Bronchial epithelial cell (primary cell): ENCODE measurements around the gene KLHL6. TPM values are rescaled to one million over a fixed set of nuclear protein-coding genes. Genes with fewer than 3 reads are reported as not detected.

Experiments
- DNase-seq: peaks from one replicate; pipeline ENCODE4 v3.0.0-alpha.2; 2010; ENCODE audit warnings: low read depth
- FAIRE-seq: peaks from 2 replicates; lab custom pipeline; 2011; peaks lifted over from hg19 to GRCh38; lab: Jason Lieb, UNC
- H3K27me3 ChIP-seq: 2 replicates; pipeline ENCODE4 v1.5.1; 2011; ENCODE audit warnings: low read length; ENCODE audit not compliant: control insufficient read depth, insufficient read depth
- H3K36me3 ChIP-seq: 2 replicates; pipeline ENCODE4 v1.5.1; 2011; ENCODE audit warnings: low read length; ENCODE audit not compliant: control insufficient read depth, insufficient read depth
- H3K4me3 ChIP-seq: 2 replicates; pipeline ENCODE4 v1.5.1; 2011; ENCODE audit warnings: mild to moderate bottlenecking, low read depth, low read length, control low read depth
- CTCF ChIP-seq: IDR thresholded peaks from 2 replicates; pipeline ENCODE4 v1.5.1; 2011; ENCODE audit warnings: mild to moderate bottlenecking, moderate library complexity, low read length, control low read depth, inconsistent platforms; ENCODE audit not compliant: insufficient read depth, severe bottlenecking
- total RNA-seq: library from RNA; depleted of rRNA; stranded (reverse); fragments of >200 nt; gene quantifications from 2 replicates; pipeline ENCODE4 v1.2.1, GENCODE V29; 2014

The KLHL6 gene
- total RNA-seq, 1 donor from 2014 or later, result under 0.01 TPM

- no peak for DNase-seq
- Histone ChIP-seq H3K4me3 (no peak overlapping the region), H3K36me3 (no peaks in the 10 kb centered on the region), H3K27me3 (no peaks in the 10 kb centered on the region)
- no peak for FAIRE-seq
- TF ChIP-seq CTCF, result no peak
Measured at GRCh38 chr3:183583331-183584245, 28.1 kb upstream of the KLHL6 start.

GRCh38 chr3:183582161-183582560, 26.7 kb upstream of the KLHL6 start:
- FAIRE-seq, result no peak
- TF ChIP-seq CTCF, result no peak
- Histone ChIP-seq H3K36me3 (no peaks in the 10 kb centered on the region), H3K27me3 (peaks cover 3% of the 10 kb centered on the region), H3K4me3 (no peak overlapping the region)
- DNase-seq, result no peak

- no peak for DNase-seq
- TF ChIP-seq CTCF, result no peak
- Histone ChIP-seq H3K36me3 (no peaks in the 10 kb centered on the region), H3K4me3 (no peak overlapping the region), H3K27me3 (peaks cover 3% of the 10 kb centered on the region)
- no peak for FAIRE-seq
Measured at GRCh38 chr3:183581496-183582155, 26.1 kb upstream of the KLHL6 start.

GRCh38 chr3:183579967-183580900, 24.7 kb upstream of the KLHL6 start:
- Histone ChIP-seq H3K4me3 (no peak overlapping the region), H3K36me3 (no peaks in the 10 kb centered on the region), H3K27me3 (peaks cover 3% of the 10 kb centered on the region)
- TF ChIP-seq CTCF, result no peak
- DNase-seq, result no peak
- FAIRE-seq, result no peak

- H3K36me3 ChIP-seq, result no peaks in the 10 kb centered on the region
- TF ChIP-seq CTCF, result no peak
- H3K27me3 ChIP-seq, result peaks cover 3% of the 10 kb centered on the region
- FAIRE-seq (no peak), DNase-seq (no peak)
- no peak overlapping the region for H3K4me3 ChIP-seq
Measured at GRCh38 chr3:183578179-183578578, 22.7 kb upstream of the KLHL6 start.
